Measurements from ENCODE around the gene RBMS1. TPM values are rescaled to one million over a fixed set of nuclear protein-coding genes. Genes with fewer than 3 reads are reported as not detected.

RBMS1 gene
- total and polyA plus RNA-seq, 5 donors, result 41.7 to 73.5 (median 62.7) TPM

DNA sequence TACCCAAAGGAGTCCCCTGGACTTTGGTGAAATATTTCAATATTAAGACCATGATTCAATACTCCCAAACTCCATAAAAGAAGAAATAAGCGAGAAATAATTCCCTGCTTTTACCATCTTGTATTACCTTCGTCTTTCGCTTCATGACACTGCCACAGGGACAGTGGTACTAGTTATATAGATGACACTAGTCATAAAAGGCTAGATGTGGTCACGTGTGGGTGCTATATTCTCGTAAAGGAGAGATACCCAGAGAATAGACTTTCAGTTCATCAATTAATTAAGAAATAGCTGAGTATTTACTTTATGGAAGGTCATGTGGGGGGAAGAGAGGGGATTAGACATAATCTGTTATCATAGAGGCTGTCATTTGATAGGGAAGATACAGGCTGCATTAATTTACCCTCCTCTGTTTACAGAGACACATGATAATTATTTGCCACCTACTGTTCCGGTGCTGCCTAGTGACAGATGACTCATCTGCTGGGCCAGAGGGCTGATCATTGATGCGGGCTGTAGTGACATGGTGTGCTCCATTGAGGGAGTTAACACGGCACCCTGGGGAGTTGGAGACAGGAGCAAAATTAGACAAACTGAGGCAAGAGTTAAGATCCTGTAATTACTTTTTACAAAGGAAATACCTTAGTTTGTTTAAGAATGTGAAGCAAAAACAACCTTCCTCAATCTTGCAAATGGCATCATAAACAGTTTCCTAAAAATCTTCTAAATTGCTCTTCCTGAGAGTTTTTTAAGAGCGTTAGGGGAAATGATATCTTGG, 215.3 kb downstream of the RBMS1 start:
- DNase-seq (peak in 1 of 3 donors; percentile 36), ATAC-seq (peak in 1 of 2 donors; percentile 79)
- no peaks in the 10 kb centered on the region for H3K9me3 ChIP-seq (ENCODE audit: control insufficient read depth, low read length)
- H3K4me1 ChIP-seq (ENCODE audit: control insufficient read depth, insufficient read depth, low read length), result no peaks in the 10 kb centered on the region
- H3K27ac ChIP-seq (ENCODE audit: low read length), result no peak overlapping the region
- no peaks in the 10 kb centered on the region for H3K27me3 ChIP-seq (ENCODE audit: control insufficient read depth, insufficient read depth)
- intact Hi-C loops (cut with DNase I), result no loop called here
- WGBS, result 78% methylated on average over 9 of the region's 9 CpGs
- no peak overlapping the region for H3K4me3 ChIP-seq (ENCODE audit: low read length)

DNA sequence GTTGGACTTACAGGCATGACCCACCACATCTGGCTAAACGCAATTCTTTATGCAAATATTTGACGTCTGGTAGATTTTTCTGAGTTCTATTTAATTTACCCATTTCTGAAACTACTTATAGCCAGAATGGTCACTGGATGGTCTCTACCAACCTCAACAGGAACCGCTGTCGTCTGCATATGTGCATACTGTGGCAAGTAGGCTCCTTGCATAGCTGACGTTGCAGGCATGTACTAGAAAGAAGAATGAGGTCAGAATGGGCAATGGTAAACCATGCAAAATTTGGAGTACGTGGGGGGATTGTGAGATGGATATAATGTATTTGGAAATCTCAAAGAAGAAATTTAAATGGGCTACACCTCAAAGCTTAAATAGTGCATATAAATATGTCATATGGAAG, 216.5 kb downstream of the RBMS1 start:
- no peaks in the 10 kb centered on the region for H3K4me1 ChIP-seq (ENCODE audit: control insufficient read depth, insufficient read depth, low read length)
- H3K9me3 ChIP-seq (ENCODE audit: control insufficient read depth, low read length), result no peaks in the 10 kb centered on the region
- no peak for ATAC-seq
- intact Hi-C loops (cut with DNase I), result no loop called here
- DNase-seq, result no peak
- no peak overlapping the region for H3K4me3 ChIP-seq (ENCODE audit: low read length)
- no peak overlapping the region for H3K27ac ChIP-seq (ENCODE audit: low read length)
- 95% methylated on average over 6 of the region's 6 CpGs for WGBS
- H3K27me3 ChIP-seq (ENCODE audit: control insufficient read depth, insufficient read depth), result no peaks in the 10 kb centered on the region

DNA sequence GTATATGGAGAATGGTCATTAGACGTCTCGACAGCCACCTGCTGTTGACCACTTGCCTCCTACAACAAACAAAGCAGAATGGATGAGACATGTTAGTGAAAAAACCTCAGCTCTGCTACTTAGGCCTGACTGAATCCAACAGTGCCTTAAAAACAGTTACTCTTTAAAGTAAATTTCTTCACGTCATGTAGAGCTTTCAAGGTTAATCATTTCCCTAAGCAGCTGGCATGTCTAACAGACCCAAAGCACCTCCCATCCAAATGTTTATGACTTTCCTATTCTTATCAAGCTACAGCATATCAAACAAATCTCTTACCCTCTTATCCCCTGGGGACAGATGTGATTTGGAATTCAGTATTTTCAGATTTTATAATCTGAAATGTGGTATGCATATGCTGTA, 218.0 kb downstream of the RBMS1 start:
- DNase-seq (no peak), ATAC-seq (no peak)
- Histone ChIP-seq H3K4me1 (ENCODE audit: control insufficient read depth, insufficient read depth, low read length) (no peaks in the 10 kb centered on the region), H3K27ac (ENCODE audit: low read length) (no peak overlapping the region), H3K4me3 (ENCODE audit: low read length) (no peak overlapping the region), H3K9me3 (ENCODE audit: control insufficient read depth, low read length) (no peaks in the 10 kb centered on the region), H3K27me3 (ENCODE audit: control insufficient read depth, insufficient read depth) (no peaks in the 10 kb centered on the region)
- 82% methylated on average over 3 of the region's 3 CpGs for WGBS
- intact Hi-C loops (cut with DNase I), result no loop called here

DNA sequence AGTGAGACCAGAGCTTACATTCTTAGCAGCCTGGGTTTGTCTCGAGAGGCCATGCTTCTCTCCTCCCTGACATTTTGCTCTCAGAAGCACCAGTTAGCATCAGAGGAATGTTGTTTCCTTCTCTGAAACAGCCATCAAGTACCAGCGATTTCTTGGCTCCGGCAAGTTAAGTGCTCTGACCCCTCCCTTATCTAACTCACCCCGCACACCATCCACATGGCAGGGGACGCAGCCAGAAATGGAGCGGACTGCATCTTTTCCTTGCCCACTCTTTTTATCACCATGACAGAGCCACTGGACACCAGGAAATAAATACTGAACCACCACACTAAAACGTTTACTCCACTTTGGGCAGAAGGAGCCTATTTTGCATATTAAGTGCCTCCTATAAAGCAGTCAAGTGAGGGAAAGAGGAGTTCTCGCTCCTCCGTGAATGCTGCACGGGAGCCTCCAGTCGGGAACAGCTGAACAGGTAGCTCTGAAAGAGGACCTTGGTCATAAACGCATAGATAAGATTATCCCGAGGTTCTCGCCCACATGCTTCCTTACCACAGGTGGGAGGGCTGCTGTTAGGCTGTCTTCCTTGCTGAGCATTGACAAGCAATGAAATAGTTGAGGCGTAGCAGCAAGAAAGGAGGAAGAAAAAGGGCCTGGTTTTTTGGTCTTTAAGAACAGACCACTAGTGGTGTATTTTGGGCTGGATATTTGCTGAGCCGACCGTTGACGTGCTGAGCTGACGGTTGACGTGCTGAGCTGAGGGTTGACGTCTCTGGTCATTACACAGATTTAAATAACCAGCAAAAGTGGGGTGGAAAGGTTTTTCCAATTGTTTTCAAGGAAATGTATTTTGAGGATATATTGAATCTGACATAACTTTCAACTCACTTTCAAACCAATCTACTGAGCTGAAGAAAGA, 222.2 kb downstream of the RBMS1 start:
- DNase-seq (peak; percentile 33 to 74 (median 67)), ATAC-seq (peak; percentile 19)
- peaks cover 5% of the 10 kb centered on the region for H3K4me1 ChIP-seq (ENCODE audit: control insufficient read depth, insufficient read depth, low read length)
- H3K9me3 ChIP-seq (ENCODE audit: control insufficient read depth, low read length), result no peaks in the 10 kb centered on the region
- H3K27me3 ChIP-seq (ENCODE audit: control insufficient read depth, insufficient read depth), result no peaks in the 10 kb centered on the region
- peak overlapping the region; percentile 47 for H3K4me3 ChIP-seq (ENCODE audit: low read length)
- WGBS, result 52% methylated on average over 21 of the region's 21 CpGs
- peak overlapping the region; percentile 99 for H3K27ac ChIP-seq (ENCODE audit: low read length)
- intact Hi-C loops (cut with DNase I), result no loop called here

DNA sequence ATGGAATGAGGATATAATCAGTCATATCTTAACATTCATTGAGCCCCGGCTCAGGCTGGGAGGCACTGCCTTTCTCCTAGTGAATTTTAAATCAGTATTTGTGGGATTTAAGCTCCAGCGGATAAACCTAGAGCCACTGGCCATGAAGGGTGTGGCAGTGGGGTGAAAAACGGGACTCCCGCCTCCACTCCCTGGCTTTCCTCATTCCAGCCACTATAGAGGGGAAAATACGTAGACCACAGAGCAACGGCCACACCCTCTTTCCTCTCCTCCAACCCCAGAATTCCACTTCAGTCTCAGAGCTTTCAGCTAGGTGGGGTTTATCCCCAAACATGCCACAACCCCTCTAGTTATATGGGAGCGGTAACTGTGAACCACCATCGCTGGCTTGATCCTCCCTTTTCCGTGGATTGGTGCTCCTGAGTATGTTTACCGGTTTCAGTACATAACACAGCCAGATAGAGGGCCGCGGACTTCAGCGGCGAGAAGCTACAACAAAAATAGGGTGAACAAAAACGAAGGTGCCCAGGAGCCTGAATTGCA, 223.0 kb downstream of the RBMS1 start:
- Histone ChIP-seq H3K4me3 (ENCODE audit: low read length) (peak overlapping the region; percentile 47), H3K27me3 (ENCODE audit: control insufficient read depth, insufficient read depth) (no peaks in the 10 kb centered on the region), H3K4me1 (ENCODE audit: control insufficient read depth, insufficient read depth, low read length) (peaks cover 5% of the 10 kb centered on the region), H3K9me3 (ENCODE audit: control insufficient read depth, low read length) (no peaks in the 10 kb centered on the region), H3K27ac (ENCODE audit: low read length) (peak overlapping the region; percentile 99)
- intact Hi-C loops (cut with DNase I), result no loop called here
- 32% methylated on average over 15 of the region's 15 CpGs for WGBS
- DNase-seq (peak in 2 of 3 donors; percentile 60 to 64), ATAC-seq (peak in 1 of 2 donors; percentile 55)

DNA sequence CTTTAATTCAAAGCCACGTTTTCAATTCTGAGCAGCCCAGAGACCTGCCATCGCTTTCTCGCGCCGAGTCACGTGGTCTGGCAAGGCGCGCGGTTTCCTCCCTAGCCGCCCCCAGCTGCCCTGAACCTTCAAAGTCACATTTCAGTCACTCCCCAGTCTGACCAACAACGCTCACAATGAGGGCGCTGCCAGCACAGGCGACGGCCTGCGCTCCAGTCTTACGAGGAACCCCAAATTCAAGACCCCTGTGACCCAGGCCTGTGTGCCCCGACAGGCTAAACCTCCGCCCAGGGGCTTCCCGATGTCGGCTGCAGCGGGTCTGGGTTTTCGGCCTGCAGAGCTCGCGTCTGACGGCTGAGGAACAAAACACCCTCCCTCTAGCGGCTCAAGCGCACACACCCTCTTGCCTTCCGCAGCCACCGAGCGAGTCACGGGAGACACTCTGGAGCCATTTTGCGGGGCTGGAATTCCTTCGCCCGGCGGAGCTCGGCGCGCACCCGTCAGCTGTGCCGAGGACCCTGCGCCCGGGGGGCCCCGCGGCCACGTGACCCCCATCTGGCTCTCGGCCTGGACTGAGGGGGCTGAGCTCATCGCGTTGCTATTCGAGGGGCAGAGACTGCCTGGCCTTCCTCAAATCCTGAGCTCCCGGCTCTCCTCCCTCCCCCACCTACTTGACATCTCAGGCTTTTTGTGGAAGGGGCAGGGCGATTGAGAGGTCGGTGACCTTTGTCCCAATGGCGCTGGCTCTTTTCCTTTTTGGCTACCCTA, 223.6 kb downstream of the RBMS1 start:
- Histone ChIP-seq H3K9me3 (ENCODE audit: control insufficient read depth, low read length) (no peaks in the 10 kb centered on the region), H3K4me1 (ENCODE audit: control insufficient read depth, insufficient read depth, low read length) (peaks cover 5% of the 10 kb centered on the region), H3K4me3 (ENCODE audit: low read length) (peak overlapping the region; percentile 47), H3K27ac (ENCODE audit: low read length) (peak overlapping the region; percentile 99), H3K27me3 (ENCODE audit: control insufficient read depth, insufficient read depth) (no peaks in the 10 kb centered on the region)
- peak; percentile 92 to 94 for ATAC-seq
- 1% methylated on average over 53 of the region's 53 CpGs for WGBS
- peak; percentile 89 to 97 (median 95) for DNase-seq
- intact Hi-C loops (cut with DNase I), result loop anchor here in 2 of 4 donors (10.0 kb wide), 2 partner anchors 705 to 715 kb away; no protein-coding TSS in a partner anchor

DNA sequence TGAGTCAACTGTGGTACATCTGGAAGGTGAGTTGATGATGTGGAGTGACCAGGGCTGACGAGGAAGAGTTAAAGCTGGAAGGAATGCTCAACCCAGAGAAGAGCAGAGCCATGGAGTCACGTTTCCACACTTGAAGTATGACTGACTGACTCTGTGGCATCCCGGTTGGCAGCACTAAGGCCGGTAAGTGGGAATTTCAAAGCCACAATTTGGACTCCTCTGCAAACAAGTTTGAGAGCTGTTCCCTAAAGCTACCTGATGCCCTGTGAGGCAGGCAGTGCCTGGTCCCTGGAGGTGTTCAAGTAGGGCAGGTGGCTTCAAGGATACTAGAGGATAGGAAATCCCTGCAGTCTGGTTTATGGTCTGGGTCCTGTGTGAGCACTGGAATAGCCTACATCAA, 224.2 kb downstream of the RBMS1 start:
- intact Hi-C loops (cut with DNase I), result loop anchor here in 2 of 4 donors (10.0 kb wide), 2 partner anchors 705 to 715 kb away; no protein-coding TSS in a partner anchor
- H3K4me1 ChIP-seq (ENCODE audit: control insufficient read depth, insufficient read depth, low read length), result peaks cover 5% of the 10 kb centered on the region
- peak overlapping the region; percentile 99 for H3K27ac ChIP-seq (ENCODE audit: low read length)
- 41% methylated on average over 4 of the region's 4 CpGs for WGBS
- H3K27me3 ChIP-seq (ENCODE audit: control insufficient read depth, insufficient read depth), result no peaks in the 10 kb centered on the region
- peak overlapping the region; percentile 47 for H3K4me3 ChIP-seq (ENCODE audit: low read length)
- peak in 1 of 3 donors; percentile 15 for DNase-seq
- peak; percentile 1 to 3 for ATAC-seq
- H3K9me3 ChIP-seq (ENCODE audit: control insufficient read depth, low read length), result no peaks in the 10 kb centered on the region

DNA sequence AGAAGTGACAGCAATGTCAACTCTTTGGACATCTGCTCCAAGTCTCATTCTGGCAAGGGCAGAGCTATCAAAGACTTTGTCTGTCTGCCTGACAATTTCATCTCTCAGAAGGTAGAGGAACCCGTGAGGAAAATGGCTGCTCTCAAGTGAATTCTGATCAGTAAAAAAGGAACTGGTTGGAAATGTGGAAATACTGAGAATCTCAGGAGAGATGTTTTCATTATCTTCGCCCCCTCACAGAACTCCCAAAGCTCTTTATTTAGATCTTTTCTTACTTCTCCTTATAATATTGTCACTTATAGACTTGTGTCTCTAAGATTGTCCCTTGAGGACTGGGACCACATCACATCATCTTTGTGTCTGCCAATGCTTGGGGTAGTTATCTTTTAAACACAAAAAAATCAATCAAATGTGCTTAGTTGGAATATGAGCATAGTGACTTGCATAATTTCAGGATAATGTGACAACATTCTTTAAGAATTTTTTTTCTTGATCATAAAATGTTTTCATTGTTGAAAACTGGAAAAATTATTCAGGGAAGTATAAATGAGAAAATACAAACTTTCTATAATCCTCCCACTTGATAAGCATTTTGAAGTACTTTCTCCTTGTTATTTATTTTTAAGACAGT, 225.3 kb downstream of the RBMS1 start:
- H3K4me3 ChIP-seq (ENCODE audit: low read length), result no peak overlapping the region
- H3K27me3 ChIP-seq (ENCODE audit: control insufficient read depth, insufficient read depth), result no peaks in the 10 kb centered on the region
- intact Hi-C loops (cut with DNase I), result loop anchor here in 2 of 4 donors (10.0 kb wide), 2 partner anchors 707 to 717 kb away; no protein-coding TSS in a partner anchor
- peaks cover 5% of the 10 kb centered on the region for H3K4me1 ChIP-seq (ENCODE audit: control insufficient read depth, insufficient read depth, low read length)
- H3K27ac ChIP-seq (ENCODE audit: low read length), result peak overlapping the region; percentile 67
- DNase-seq (no peak), ATAC-seq (no peak)
- no peaks in the 10 kb centered on the region for H3K9me3 ChIP-seq (ENCODE audit: control insufficient read depth, low read length)
- 60% methylated on average over 2 of the region's 2 CpGs for WGBS

DNA sequence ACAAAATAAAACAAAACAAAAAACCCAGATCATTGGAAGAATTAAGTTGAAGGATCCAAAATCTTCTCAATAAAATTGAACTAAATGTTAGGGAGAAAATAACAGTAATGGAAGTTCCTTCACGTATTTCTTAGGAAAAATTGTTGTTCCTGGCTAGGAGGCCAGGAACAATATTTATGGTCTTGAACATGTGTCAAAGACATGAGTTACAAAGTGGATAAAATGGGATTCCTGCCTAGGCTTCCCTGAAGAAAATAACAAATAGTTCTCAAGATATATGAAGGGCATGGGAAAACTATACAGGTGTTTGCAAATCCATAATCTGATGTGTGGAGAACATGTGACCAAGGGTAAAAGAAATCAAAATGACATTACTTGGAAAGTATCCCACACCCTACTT, 225.9 kb downstream of the RBMS1 start:
- no peak for DNase-seq
- Histone ChIP-seq H3K9me3 (ENCODE audit: control insufficient read depth, low read length) (no peaks in the 10 kb centered on the region), H3K4me3 (ENCODE audit: low read length) (no peak overlapping the region), H3K27me3 (ENCODE audit: control insufficient read depth, insufficient read depth) (no peaks in the 10 kb centered on the region), H3K4me1 (ENCODE audit: control insufficient read depth, insufficient read depth, low read length) (peaks cover 5% of the 10 kb centered on the region), H3K27ac (ENCODE audit: low read length) (no peak overlapping the region)
- intact Hi-C loops (cut with DNase I), result loop anchor here in 2 of 4 donors (10.0 kb wide), 2 partner anchors 707 to 717 kb away; no protein-coding TSS in a partner anchor
- no peak for ATAC-seq
- 51% methylated on average over 1 of the region's 1 CpG for WGBS

DNA sequence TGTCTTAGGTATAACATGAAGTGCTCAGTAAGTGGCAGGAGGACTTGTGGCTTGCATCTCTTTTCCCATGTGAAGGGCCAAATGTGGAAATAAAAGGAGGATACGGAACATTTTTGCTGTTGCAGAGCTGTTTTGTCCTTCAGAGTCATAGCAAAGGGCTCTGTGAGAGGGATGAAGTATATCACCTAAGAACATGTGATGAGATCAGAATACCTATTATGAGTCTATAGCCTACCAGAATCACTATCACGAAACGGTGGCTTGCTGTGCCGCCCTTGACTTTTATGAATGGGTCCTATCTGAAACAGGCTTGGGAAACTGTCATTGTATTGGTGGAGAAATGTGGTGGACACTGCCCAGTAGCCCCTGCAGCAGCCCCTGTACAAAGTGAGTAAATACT, 226.6 kb downstream of the RBMS1 start:
- no peaks in the 10 kb centered on the region for H3K27me3 ChIP-seq (ENCODE audit: control insufficient read depth, insufficient read depth)
- no peak for ATAC-seq
- peaks cover 5% of the 10 kb centered on the region for H3K4me1 ChIP-seq (ENCODE audit: control insufficient read depth, insufficient read depth, low read length)
- no peak for DNase-seq
- WGBS, result 96% methylated on average over 4 of the region's 4 CpGs
- no peak overlapping the region for H3K4me3 ChIP-seq (ENCODE audit: low read length)
- no peak overlapping the region for H3K27ac ChIP-seq (ENCODE audit: low read length)
- no peaks in the 10 kb centered on the region for H3K9me3 ChIP-seq (ENCODE audit: control insufficient read depth, low read length)
- intact Hi-C loops (cut with DNase I), result loop anchor here in 2 of 4 donors (10.0 kb wide), 2 partner anchors 708 to 718 kb away; no protein-coding TSS in a partner anchor

Measured in right cardiac atrium (tissue), 5 donors.